Stomach (tissue), 4 donors: ENCODE data around the gene POMGNT2.

Source experiments
- POLR2AphosphoS5 ChIP-seq, 3 donors: sonication (generic); formaldehyde crosslinking; IDR thresholded peaks; one replicate each; pipeline ENCODE4 v1.6.1; 2016; ENCODE audit warnings: antibody characterized with exemption in 3 of 3
- TF ChIP-seq, protein P1 (sequence below), 7 experiments: fragments of 450-650 bp in 4 of 7; fragments of 200-600 bp in 3 of 7; sonication (generic) in 3 of 7; IDR thresholded peaks; one replicate each; pipeline ENCODE4 v1.5.1; 2016 to 2019; ENCODE audit warnings: antibody characterized with exemption in 7 of 7, control low read depth in 2 of 7, mild to moderate bottlenecking in 1 of 7

DNA sequence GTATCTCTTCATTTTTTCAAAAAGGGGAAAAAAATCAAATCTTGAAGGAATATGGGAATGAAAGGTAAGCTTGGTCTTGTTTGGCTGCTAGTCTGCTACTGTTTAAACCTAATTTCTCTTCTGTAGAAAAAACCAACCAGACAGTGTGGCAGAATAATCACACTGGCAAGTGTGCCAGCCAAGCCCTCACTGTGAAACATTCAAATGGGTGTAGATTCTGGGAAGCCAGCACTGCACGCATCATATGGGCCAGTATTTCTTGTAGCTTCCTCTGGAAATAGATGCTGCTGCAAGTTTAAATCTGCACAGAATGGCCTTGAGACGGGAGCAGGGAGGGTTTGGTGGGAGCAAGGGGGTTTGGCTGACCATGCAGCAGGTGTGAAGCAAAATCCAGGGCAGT is 62.1 kb downstream of the POMGNT2 start:
- no peak for TF ChIP-seq POLR2AphosphoS5 (IDR thresholded peaks at IDR 0.05)
- TF ChIP-seq, protein P1, sequence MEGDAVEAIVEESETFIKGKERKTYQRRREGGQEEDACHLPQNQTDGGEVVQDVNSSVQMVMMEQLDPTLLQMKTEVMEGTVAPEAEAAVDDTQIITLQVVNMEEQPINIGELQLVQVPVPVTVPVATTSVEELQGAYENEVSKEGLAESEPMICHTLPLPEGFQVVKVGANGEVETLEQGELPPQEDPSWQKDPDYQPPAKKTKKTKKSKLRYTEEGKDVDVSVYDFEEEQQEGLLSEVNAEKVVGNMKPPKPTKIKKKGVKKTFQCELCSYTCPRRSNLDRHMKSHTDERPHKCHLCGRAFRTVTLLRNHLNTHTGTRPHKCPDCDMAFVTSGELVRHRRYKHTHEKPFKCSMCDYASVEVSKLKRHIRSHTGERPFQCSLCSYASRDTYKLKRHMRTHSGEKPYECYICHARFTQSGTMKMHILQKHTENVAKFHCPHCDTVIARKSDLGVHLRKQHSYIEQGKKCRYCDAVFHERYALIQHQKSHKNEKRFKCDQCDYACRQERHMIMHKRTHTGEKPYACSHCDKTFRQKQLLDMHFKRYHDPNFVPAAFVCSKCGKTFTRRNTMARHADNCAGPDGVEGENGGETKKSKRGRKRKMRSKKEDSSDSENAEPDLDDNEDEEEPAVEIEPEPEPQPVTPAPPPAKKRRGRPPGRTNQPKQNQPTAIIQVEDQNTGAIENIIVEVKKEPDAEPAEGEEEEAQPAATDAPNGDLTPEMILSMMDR (IDR thresholded peaks at IDR 0.05) = no peak
